NCI-H2081 treated with DMSO at 0.1 percent for 48 hours (cell line): ENCODE data around the gene C22orf23.

Experiments
- DNase-seq: peaks from one replicate; lab custom pipeline; 2025; lab: John Stamatoyannopoulos, UW

The C22orf23 gene

GRCh38 chr22:37924386-37925065 lies 28.9 kb downstream of the C22orf23 start:
- DNase-seq = no peak

GRCh38 chr22:37923927-37924326 lies 29.5 kb downstream of the C22orf23 start:
- DNase-seq = no peak

GRCh38 chr22:37922191-37922590 lies 31.2 kb downstream of the C22orf23 start:
- DNase-seq = no peak

GRCh38 chr22:37920126-37920525 lies 33.3 kb downstream of the C22orf23 start:
- DNase-seq = no peak

GRCh38 chr22:37918580-37919270 lies 34.7 kb downstream of the C22orf23 start:
- no peak for DNase-seq

GRCh38 chr22:37917874-37918548 lies 35.4 kb downstream of the C22orf23 start:
- DNase-seq = no peak

GRCh38 chr22:37916311-37916710 lies 37.1 kb downstream of the C22orf23 start:
- DNase-seq = no peak

- DNase-seq = no peak
Measured at GRCh38 chr22:37913233-37913721, 40.1 kb downstream of the C22orf23 start.

- DNase-seq = no peak
Measured at GRCh38 chr22:37912171-37912570, 41.2 kb downstream of the C22orf23 start.

GRCh38 chr22:37911697-37912096 lies 41.7 kb downstream of the C22orf23 start:
- no peak for DNase-seq

GRCh38 chr22:37910890-37911672 lies 42.3 kb downstream of the C22orf23 start:
- no peak for DNase-seq

- DNase-seq = no peak
Measured at GRCh38 chr22:37909766-37910165, 43.6 kb downstream of the C22orf23 start.

- DNase-seq = no peak
Measured at GRCh38 chr22:37907036-37907954, 46.1 kb downstream of the C22orf23 start.

GRCh38 chr22:37906364-37907008 lies 46.9 kb downstream of the C22orf23 start:
- DNase-seq = no peak

- no peak for DNase-seq
Measured at GRCh38 chr22:37905534-37906363, 47.7 kb downstream of the C22orf23 start, which contains the start of gene MICALL1. Gene MICALL1 (plus strand): TSS chr22:37906297. CDS start chr22:37906423, 126 bp downstream.

GRCh38 chr22:37904572-37905533 lies 48.5 kb downstream of the C22orf23 start:
- DNase-seq = no peak

GRCh38 chr22:37898441-37899181 lies 54.8 kb downstream of the C22orf23 start:
- no peak for DNase-seq

GRCh38 chr22:37897807-37898206 lies 55.6 kb downstream of the C22orf23 start:
- no peak for DNase-seq
